Eye (tissue), 1 donor: ENCODE data around the gene METTL23.
"Not testable (repeated sequence)": the region's sequence is repeated elsewhere in the genome, so short reads cannot be mapped to it uniquely, and the experiment has no call there.

Experiments used
- DNase-seq: peaks from one replicate; pipeline ENCODE4 v3.0.0-alpha.2; 2015

The METTL23 gene

GRCh38 chr17:76714822-76715495 is 11.7 kb upstream of the METTL23 start:
- DNase-seq: peak; percentile 85

- DNase-seq: no peak
These were observed 11.2 kb upstream of the METTL23 start for GRCh38 chr17:76715496-76715830.

- DNase-seq: no peak
These were observed 10.3 kb upstream of the METTL23 start for GRCh38 chr17:76716146-76716838.

GRCh38 chr17:76716839-76717215 is 9.8 kb upstream of the METTL23 start:
- no peak for DNase-seq

GRCh38 chr17:76718516-76718915 is 8.1 kb upstream of the METTL23 start:
- DNase-seq: no peak

GRCh38 chr17:76720211-76720610 is 6.4 kb upstream of the METTL23 start:
- no peak for DNase-seq

- DNase-seq: no peak
These were observed 5.7 kb upstream of the METTL23 start for GRCh38 chr17:76720941-76721340.

GRCh38 chr17:76721463-76721862 is 5.2 kb upstream of the METTL23 start:
- DNase-seq: no peak

- no peak for DNase-seq
These were observed 4.4 kb upstream of the METTL23 start for GRCh38 chr17:76722279-76722678.

- DNase-seq: not testable (repeated sequence)
These were observed 3.7 kb upstream of the METTL23 start for GRCh38 chr17:76722977-76723376.

GRCh38 chr17:76723812-76724211 is 2.8 kb upstream of the METTL23 start:
- DNase-seq: no peak

- DNase-seq: peak; percentile 67
These were observed 934 bp upstream of the METTL23 start for GRCh38 chr17:76725580-76726230.

- DNase-seq: peak; percentile 95
These were observed 336 bp upstream of the METTL23 start, which contains the start of gene JMJD6 for GRCh38 chr17:76726231-76726775. JMJD6 (minus strand) TSS chr17:76726606; CDS start chr17:76726475, 131 bp downstream.

- DNase-seq: no peak
These were observed 1.3 kb downstream of the METTL23 start for GRCh38 chr17:76727745-76728456.

- DNase-seq: not testable (repeated sequence)
These were observed 5.4 kb downstream of the METTL23 start for GRCh38 chr17:76731800-76732733.

GRCh38 chr17:76732734-76733617 is 6.3 kb downstream of the METTL23 start:
- no peak for DNase-seq

- DNase-seq: no peak
These were observed 6.9 kb downstream of the METTL23 start for GRCh38 chr17:76733618-76733957.

- DNase-seq: no peak
These were observed 7.6 kb downstream of the METTL23 start for GRCh38 chr17:76734080-76734840.

GRCh38 chr17:76735006-76735405 is 8.4 kb downstream of the METTL23 start:
- DNase-seq: no peak
